HG02678 (cell line): ENCODE measurements around the gene TLX1.

Experiments
- ATAC-seq: cut with Tn5 transposase; IDR thresholded peaks from one replicate; pipeline ENCODE4 v1.9.1; 2021; ENCODE audit warnings: mild to moderate bottlenecking, moderate library complexity; ENCODE audit not compliant: unreplicated experiment

Gene TLX1

GRCh38 chr10:101130984-101131961 is at the start of gene TLX1:
Gene TLX1, plus strand, starts transcription at chr10:101131300. Its CDS starts 242 bp downstream, at chr10:101131542.
- no peak for ATAC-seq

- no peak for ATAC-seq
Measured at GRCh38 chr10:101085846-101086245, 45.3 kb upstream of the TLX1 start.

- no peak for ATAC-seq
Measured at GRCh38 chr10:101087376-101087775, 43.7 kb upstream of the TLX1 start.

GRCh38 chr10:101087965-101088364 is 43.1 kb upstream of the TLX1 start:
- no peak for ATAC-seq

- ATAC-seq: no peak
Measured at GRCh38 chr10:101089520-101090299, 41.4 kb upstream of the TLX1 start.

DNA sequence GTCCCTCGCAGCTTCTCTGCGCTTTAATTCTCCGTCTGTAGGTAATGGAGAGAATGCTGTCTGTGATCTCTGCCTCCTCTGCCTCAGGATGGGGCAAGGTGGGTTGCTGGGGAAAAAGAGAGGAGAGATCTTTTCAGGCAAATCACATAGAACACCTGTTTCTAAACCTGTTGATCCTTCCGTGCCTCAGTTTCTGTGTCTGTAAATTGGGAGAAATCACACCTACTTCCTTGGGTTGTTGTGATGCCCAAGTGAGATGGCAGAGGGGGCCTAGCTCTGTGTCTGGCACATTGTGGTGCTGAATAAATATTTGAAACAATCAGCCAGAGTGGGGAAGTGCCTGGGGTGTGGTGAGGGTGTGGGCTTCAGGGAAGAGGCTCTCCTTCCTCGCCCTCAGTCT is 40.5 kb upstream of the TLX1 start:
- ATAC-seq: no peak

GRCh38 chr10:101091546-101092290 is 39.4 kb upstream of the TLX1 start:
- ATAC-seq: no peak

DNA sequence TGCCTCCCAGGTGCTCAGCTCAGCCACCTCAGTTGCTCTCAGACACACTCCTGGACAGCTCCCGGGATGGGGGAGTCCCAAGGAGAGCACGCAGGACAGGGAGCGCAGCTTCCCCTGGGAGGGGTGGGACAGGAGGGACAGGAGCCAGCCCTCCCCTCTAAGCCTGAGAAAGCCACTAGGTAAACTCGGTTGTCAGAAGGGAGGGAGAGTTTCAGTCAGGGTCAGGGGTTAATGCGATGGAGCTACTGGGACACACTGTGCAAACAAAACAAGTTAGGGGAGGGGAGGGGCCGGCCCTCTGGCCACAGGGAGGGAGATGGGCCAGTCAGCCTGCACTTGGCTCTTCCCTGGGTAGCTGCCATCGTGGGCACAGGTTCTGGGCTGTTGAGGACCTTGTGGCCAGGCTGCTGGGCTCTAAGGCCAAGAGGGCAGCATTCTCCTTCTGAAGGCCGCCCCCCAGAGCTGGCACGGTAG is 38.2 kb upstream of the TLX1 start:
- ATAC-seq: no peak

DNA sequence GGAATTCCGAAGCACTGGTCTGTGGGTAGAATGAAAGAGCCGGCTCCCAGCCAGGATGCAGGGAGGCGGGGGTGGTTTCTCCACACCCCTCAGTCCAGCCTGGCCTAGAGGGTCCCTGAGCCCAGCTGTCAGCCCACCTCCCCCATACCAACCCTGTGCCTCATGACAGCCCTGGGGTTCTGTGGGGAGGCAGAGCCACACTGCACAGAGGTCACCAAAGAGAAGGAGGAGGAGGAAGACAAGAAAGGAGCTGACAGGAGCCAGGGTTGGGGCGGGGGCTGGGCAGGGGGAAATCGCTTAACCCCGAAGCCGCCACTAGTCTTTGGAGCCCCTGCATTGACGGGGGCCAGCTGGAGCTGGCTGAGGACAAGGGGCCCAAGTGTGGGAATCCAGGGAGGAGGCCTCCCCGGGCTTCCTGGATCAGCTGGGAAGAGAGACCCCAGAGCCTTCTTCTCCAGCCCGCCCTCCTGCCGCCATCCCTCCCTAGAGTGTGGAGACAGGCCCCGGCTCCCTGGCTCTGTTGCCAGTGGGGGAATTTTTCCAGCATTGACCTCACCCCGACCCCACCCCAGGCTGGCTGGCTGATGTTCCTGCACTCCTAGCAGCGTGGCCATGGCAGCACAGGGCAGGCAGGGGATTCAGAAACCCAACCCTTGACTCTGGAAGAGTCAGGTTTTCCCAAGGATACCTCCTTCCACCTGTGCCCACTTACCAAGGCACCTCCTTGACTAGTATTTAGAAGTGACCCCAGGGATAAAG is 36.8 kb upstream of the TLX1 start:
- no peak for ATAC-seq

DNA sequence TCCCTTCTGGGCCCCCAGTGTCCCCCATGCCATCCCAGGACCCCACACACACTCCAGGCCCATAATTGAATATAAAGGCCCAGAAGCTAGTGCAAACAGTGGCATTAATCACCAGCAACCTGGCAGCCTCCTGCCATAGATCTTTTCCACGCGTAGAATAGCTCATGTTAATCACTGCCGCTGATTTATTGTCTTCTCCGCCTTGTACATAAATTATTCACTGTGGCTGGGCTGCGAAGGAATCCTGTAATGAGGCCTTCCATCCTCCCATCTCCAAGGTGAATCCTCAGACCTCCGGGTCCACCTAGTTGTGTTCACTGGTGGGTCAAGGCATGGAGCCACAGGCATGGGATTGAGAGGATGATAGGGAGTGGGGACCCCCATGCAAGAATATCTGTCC is 36.1 kb upstream of the TLX1 start:
- ATAC-seq: no peak

DNA sequence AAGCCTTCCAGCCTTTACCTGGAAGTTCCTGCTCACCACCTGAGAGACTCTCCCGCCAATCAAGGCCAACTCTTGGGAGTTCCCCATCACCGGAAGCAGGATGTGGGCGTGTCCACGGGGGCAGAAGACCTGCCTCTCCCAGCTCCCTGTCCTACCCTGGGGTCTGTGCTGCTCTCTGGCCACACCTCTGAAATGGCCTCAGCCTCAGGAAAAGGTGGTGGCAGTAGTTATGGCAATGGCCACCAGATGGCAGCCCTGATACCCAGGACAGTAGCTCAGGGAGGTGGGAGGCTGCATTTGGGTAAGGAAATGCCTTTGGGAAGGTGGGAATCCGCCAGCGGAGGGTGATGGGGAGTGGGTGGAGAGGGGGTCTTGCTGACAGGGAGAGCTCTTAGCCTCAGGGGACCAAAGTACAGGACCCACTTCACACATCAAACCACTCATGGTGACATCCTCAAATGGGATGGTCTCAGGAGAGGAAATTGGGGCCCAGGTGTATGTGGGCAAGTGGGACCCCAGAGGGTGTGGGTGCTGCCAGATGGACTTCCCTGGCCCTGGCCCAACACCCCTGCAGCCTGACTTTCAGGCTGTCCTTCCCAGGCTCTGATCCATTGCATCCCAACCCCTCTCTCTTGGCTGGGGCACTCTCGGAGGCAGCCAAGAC is 35.4 kb upstream of the TLX1 start:
- peak; percentile 67 for ATAC-seq

DNA sequence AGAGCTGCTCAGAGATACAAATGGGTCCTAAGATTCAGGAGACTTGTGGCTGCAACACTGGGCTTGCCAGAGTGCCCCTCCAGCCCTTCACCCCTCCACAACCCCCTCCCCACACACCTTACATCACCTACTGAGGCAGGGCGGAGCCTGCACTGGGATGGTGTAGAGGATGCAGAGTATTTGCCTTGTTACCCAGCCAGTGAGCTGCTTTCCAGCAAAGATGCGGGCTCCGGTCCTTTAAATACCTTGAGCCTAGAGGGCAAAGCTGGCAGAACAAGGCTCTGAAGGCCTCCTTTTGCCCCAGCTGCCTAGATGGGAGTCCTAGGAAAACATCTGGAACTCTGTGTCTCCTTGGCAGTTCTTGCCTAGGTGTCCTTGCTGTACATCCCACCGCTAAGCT is 34.7 kb upstream of the TLX1 start:
- no peak for ATAC-seq

DNA sequence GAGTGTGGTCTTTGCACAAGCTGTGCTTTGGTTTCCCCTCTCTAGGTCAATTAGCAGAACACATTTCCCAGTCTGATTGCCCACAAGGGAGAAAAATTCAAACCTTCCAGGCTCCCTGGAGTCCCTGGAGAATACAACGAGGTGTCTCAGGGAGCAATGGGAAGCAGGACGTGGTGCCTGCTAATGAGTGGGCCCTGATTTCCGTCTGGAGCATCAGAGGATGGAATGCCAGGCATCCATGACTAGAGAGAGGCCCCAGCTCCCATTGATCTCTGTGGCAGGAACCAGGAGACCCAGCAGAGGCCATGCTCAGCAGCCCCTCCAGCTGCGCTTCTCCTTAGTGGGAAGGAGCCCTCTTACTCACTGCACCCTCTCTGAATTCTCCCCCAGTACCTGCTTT is 33.2 kb upstream of the TLX1 start:
- no peak for ATAC-seq

GRCh38 chr10:101099901-101100300 is 31.2 kb upstream of the TLX1 start:
- no peak for ATAC-seq

DNA sequence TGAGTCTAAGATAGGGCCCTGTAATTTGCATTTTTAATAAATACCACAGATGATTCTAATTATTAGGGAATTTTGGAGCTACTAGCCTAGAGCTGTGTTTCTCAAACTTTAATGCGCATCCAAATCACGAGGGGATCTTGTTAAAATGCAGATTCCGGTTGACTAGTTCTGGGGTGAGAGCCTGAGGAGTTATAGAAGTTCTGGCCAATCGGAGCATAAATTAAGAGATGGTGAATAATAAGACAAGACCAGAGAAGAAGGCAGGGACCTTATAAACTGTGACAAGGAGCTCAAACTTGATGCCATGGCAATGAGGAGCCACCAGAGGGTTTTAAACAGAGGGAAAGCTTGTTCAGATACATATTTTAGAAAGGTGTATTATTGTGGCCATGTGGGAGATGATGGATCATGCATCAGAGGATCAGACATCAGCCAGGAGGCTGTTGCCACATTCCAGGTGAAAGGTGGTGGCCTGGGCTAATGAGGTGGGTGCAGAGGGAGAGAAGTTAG is 29.7 kb upstream of the TLX1 start:
- no peak for ATAC-seq

DNA sequence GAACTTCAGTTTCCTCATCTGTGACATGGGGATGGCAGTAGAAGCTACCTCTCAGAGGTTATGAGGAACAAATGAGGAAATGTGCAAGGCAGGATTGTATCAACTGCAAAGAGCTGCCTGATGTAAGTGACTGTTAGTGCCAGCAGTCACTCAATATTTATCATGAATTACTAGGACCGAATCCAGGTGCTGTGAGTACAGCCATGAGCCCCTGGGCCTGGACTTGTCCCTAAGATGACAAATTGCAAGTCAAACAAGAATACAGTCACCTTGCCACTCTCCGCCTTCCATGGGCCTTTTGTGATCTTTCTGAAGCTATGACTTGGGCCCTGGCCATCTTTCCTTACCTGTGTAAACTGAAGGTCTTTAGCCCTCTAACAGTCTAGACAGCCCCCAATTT is 27.7 kb upstream of the TLX1 start:
- no peak for ATAC-seq

DNA sequence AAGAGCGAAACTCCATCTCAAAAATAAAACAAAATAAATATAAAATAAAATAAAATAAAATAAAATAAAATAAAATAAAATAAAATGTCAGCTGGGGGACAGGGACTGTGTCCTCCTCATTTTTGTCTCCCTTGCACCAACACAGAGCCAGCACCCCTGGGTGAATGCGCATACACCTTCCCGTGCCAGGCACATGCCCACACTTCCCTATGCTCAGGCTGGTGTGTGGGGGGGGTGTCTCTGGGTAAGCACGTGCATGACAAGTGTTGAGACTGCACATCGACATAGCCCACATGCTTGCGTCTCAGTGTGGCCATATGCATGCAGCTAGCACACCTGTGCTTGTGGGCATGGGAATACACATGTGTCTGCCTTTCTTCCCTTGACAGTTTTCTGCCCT is 24.7 kb upstream of the TLX1 start:
- no peak for ATAC-seq

DNA sequence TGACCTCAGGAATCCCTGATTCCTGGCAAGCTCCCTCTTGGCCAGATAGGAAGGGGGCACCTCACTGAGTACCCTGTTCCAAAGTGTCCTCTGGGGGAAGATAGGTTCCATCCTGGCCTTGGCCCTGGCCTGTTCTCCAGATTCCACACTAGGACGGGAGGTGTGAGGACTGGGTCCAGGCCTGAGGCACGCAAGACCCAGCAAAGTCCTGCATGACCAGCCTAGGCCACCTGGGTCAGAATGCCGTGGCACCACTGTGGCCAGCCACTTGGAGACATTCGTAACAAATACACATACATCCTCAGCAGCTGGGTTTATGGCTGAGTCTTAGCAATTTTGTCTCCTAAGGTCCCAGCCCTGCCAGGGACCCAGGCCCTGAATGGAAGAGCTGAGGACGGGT is 23.3 kb upstream of the TLX1 start:
- no peak for ATAC-seq

- ATAC-seq: no peak
Measured at GRCh38 chr10:101110856-101111523, 20.1 kb upstream of the TLX1 start.
